ENCODE measurements around the gene CT45A6.
"Not testable (repeated sequence)": the region's sequence is repeated elsewhere in the genome, so short reads cannot be mapped to it uniquely, and the experiment has no call there.

Gene CT45A6, protein sequence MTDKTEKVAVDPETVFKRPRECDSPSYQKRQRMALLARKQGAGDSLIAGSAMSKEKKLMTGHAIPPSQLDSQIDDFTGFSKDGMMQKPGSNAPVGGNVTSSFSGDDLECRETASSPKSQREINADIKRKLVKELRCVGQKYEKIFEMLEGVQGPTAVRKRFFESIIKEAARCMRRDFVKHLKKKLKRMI

DNA sequence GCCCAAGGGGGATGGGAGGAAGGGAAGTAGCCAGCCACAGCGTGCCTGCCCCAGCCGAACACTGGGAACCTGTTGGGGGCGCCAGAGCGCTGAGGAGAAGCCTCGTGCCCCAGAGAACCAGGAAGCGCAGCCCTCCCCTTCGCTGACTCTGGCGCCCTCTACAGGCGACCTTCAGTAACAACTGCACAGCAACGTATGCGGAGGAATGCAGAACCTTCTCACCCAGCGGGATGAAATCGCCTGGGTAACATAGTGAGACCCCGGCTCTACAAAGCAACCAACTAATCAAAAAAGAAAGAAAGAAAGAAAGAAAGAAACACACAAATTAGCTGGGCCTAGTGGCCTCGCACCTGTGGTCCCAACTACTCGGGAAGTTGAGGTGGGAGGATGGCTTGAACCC lies at the start of gene CT45A6:
CT45A6 (minus strand) TSS at position 101 of the 400 bp plus-strand sequence. CDS start 3,794 bp downstream, outside the sequence.
- not testable (repeated sequence) for DNase-seq

DNA sequence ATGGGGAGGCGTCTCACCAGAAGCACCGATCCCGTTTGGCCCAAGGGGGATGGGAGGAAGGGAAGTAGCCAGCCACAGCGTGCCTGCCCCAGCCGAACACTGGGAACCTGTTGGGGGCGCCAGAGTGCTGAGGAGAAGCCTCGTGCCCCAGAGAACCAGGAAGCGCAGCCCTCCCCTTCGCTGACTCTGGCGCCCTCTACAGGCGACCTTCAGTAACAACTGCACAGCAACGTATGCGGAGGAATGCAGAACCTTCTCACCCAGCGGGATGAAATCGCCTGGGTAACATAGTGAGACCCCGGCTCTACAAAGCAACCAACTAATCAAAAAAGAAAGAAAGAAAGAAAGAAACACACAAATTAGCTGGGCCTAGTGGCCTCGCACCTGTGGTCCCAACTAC lies 34.6 kb upstream of the CT45A6 start, which contains the start of gene CT45A7:
CT45A7 (minus strand) TSS at position 101 of the 400 bp plus-strand sequence. CDS start 3,747 bp downstream, outside the sequence.
- not testable (repeated sequence) for DNase-seq

DNA sequence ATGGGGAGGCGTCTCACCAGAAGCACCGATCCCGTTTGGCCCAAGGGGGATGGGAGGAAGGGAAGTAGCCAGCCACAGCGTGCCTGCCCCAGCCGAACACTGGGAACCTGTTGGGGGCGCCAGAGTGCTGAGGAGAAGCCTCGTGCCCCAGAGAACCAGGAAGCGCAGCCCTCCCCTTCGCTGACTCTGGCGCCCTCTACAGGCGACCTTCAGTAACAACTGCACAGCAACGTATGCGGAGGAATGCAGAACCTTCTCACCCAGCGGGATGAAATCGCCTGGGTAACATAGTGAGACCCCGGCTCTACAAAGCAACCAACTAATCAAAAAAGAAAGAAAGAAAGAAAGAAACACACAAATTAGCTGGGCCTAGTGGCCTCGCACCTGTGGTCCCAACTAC lies 17.3 kb upstream of the CT45A6 start, which contains the start of gene CT45A2:
CT45A2 (minus strand) TSS at position 101 of the 400 bp plus-strand sequence. CDS start 3,747 bp downstream, outside the sequence.
- DNase-seq, result not testable (repeated sequence)

DNA sequence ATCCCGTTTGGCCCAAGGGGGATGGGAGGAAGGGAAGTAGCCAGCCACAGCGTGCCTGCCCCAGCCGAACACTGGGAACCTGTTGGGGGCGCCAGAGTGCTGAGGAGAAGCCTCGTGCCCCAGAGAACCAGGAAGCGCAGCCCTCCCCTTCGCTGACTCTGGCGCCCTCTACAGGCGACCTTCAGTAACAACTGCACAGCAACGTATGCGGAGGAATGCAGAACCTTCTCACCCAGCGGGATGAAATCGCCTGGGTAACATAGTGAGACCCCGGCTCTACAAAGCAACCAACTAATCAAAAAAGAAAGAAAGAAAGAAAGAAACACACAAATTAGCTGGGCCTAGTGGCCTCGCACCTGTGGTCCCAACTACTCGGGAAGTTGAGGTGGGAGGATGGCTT lies 17.2 kb downstream of the CT45A6 start, which contains the start of gene CT45A5:
CT45A5 (minus strand) TSS at position 101 of the 400 bp plus-strand sequence. CDS start 3,774 bp downstream, outside the sequence.
- DNase-seq, result not testable (repeated sequence)

DNA sequence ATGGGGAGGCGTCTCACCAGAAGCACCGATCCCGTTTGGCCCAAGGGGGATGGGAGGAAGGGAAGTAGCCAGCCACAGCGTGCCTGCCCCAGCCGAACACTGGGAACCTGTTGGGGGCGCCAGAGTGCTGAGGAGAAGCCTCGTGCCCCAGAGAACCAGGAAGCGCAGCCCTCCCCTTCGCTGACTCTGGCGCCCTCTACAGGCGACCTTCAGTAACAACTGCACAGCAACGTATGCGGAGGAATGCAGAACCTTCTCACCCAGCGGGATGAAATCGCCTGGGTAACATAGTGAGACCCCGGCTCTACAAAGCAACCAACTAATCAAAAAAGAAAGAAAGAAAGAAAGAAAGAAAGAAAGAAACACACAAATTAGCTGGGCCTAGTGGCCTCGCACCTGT lies 34.5 kb downstream of the CT45A6 start, which contains the start of gene CT45A3:
CT45A3 (minus strand) TSS at position 101 of the 400 bp plus-strand sequence. CDS start 3,747 bp downstream, outside the sequence.
- not testable (repeated sequence) for DNase-seq

DNA sequence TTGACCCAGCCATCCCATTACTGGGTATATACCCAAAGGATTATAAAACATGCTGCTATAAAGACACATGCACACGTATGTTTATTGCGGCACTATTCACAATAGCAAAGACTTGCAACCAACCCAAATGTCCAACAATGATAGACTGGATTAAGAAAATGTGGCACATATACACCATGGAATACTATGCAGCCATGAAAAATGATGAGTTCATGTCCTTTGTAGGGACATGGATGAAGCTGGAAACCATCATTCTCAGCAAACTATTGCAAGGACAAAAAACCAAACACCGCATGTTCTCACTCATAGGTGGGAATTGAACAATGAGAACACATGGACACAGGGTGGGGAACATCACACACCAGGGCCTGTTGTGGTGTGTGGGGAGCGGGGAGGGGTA lies 57.8 kb downstream of the CT45A6 start:
- not testable (repeated sequence) for DNase-seq

All from NCI-H748 treated with DMSO at 0.1 percent for 48 hours (cell line).